ENCODE data around the gene SGMS1. TPM values are rescaled to one million over a fixed set of nuclear protein-coding genes. Genes with fewer than 3 reads are reported as not detected.

Gene SGMS1
- total and polyA plus RNA-seq, 8 donors = 47.0 to 58.1 (median 54.0) TPM

GRCh38 chr10:50415292-50415691, 208.5 kb downstream of the SGMS1 start:
- peaks cover 0 to 7% of the 10 kb centered on the region in 2 donors for H3K27me3 ChIP-seq
- peaks cover 15 to 73% of the 10 kb centered on the region in 2 donors for H3K4me1 ChIP-seq
- ATAC-seq (peak; percentile 29), DNase-seq (no peak)
- no peak for TF ChIP-seq CTCF (IDR thresholded peaks at IDR 0.05)
- no peaks in the 10 kb centered on the region for H3K36me3 ChIP-seq
- H3K4me3 ChIP-seq = peak overlapping the region in 1 of 2 donors; percentile 61
- no peak overlapping the region for H3K27ac ChIP-seq
- intact Hi-C loops (cut with DNase I) = loop anchor here in 1 of 2 donors (5.0 kb wide), 1 partner anchor 207 kb away; the partner anchor contains the start of gene SGMS1
- no peaks in the 10 kb centered on the region for H3K9me3 ChIP-seq

- Histone ChIP-seq H3K27me3 (no peaks in the 10 kb centered on the region), H3K36me3 (no peaks in the 10 kb centered on the region), H3K9me3 (no peaks in the 10 kb centered on the region), H3K4me3 (no peak overlapping the region), H3K27ac (no peak overlapping the region), H3K4me1 (peaks cover 0 to 46% of the 10 kb centered on the region in 2 donors)
- intact Hi-C loops (cut with DNase I) = no loop called here
- ATAC-seq (no peak), DNase-seq (no peak)
- no peak for TF ChIP-seq CTCF (IDR thresholded peaks at IDR 0.05)
Measured at GRCh38 chr10:50410066-50410811, 213.5 kb downstream of the SGMS1 start.

- no peak for TF ChIP-seq CTCF (IDR thresholded peaks at IDR 0.05)
- no peak for DNase-seq
- ATAC-seq = no peak
- intact Hi-C loops (cut with DNase I) = no loop called here
- no peak overlapping the region for H3K4me3 ChIP-seq
- no peaks in the 10 kb centered on the region for H3K36me3 ChIP-seq
- H3K4me1 ChIP-seq = peaks cover 0 to 41% of the 10 kb centered on the region in 2 donors
- H3K9me3 ChIP-seq = no peaks in the 10 kb centered on the region
- H3K27ac ChIP-seq = no peak overlapping the region
- no peaks in the 10 kb centered on the region for H3K27me3 ChIP-seq
Measured at GRCh38 chr10:50407076-50407801, 216.5 kb downstream of the SGMS1 start.

GRCh38 chr10:50406457-50407070, 217.2 kb downstream of the SGMS1 start:
- H3K4me3 ChIP-seq = no peak overlapping the region
- H3K4me1 ChIP-seq = peaks cover 0 to 34% of the 10 kb centered on the region in 2 donors
- DNase-seq (no peak), ATAC-seq (no peak)
- intact Hi-C loops (cut with DNase I) = no loop called here
- no peaks in the 10 kb centered on the region for H3K27me3 ChIP-seq
- no peak for TF ChIP-seq CTCF (IDR thresholded peaks at IDR 0.05)
- no peaks in the 10 kb centered on the region for H3K36me3 ChIP-seq
- H3K9me3 ChIP-seq = no peaks in the 10 kb centered on the region
- H3K27ac ChIP-seq = no peak overlapping the region

GRCh38 chr10:50405723-50406122, 218.0 kb downstream of the SGMS1 start:
- H3K4me3 ChIP-seq = no peak overlapping the region
- no peaks in the 10 kb centered on the region for H3K9me3 ChIP-seq
- DNase-seq (no peak), ATAC-seq (no peak)
- no peak overlapping the region for H3K27ac ChIP-seq
- peaks cover 0 to 39% of the 10 kb centered on the region in 2 donors for H3K4me1 ChIP-seq
- TF ChIP-seq CTCF (IDR thresholded peaks at IDR 0.05) = no peak
- H3K36me3 ChIP-seq = no peaks in the 10 kb centered on the region
- H3K27me3 ChIP-seq = no peaks in the 10 kb centered on the region
- intact Hi-C loops (cut with DNase I) = no loop called here
